CD4-positive, alpha-beta memory T cell (primary cell): Measurements from ENCODE around the gene LIMK1. TPM values are rescaled to one million over a fixed set of nuclear protein-coding genes. Genes with fewer than 3 reads are reported as not detected.
"Not testable (repeated sequence)": the region's sequence is repeated elsewhere in the genome, so short reads cannot be mapped to it uniquely, and the experiment has no call there.

Experiments
- CTCF ChIA-PET: fragments of 350-600 bp; sonication (Branson Sonifier 250); formaldehyde crosslinking; loops from one replicate; lab custom pipeline; 2021; ENCODE audit warnings: inconsistent platforms; ENCODE audit not compliant: partially characterized antibody; lab: Charles Lee
- POLR2A ChIA-PET: fragments of 350-600 bp; sonication (Branson Sonifier 250); formaldehyde crosslinking; loops from one replicate; lab custom pipeline; 2021; ENCODE audit not compliant: partially characterized antibody; lab: Charles Lee
- DNase-seq, 5 donors: peaks; one replicate each; pipeline versions ENCODE4 v3.0.0 to v3.0.0-alpha.2; 2020 to 2022; ENCODE audit warnings: mixed read lengths in 1 of 5
- H3K27ac ChIP-seq: one replicate; pipeline ENCODE4 v1.7.0; 2013; ENCODE audit warnings: low read depth, low read length
- H3K27me3 ChIP-seq: 2 replicates; pipeline ENCODE4 v1.7.0; 2013; ENCODE audit warnings: mild to moderate bottlenecking, low read length, moderate library complexity; ENCODE audit not compliant: insufficient read depth
- H3K36me3 ChIP-seq: 2 replicates; pipeline ENCODE4 v1.7.0; 2013; ENCODE audit warnings: mild to moderate bottlenecking, low read length, moderate library complexity; ENCODE audit not compliant: insufficient read depth
- H3K4me1 ChIP-seq: 2 replicates; pipeline ENCODE4 v1.7.0; 2013; ENCODE audit warnings: mild to moderate bottlenecking, low read length, moderate library complexity; ENCODE audit not compliant: insufficient read depth
- H3K4me3 ChIP-seq, 2 donors: one replicate each; pipeline ENCODE4 v1.7.0; 2013; ENCODE audit warnings: low read length in 2 of 2, mild to moderate bottlenecking in 1 of 2
- H3K9me3 ChIP-seq, 2 donors: one replicate each; pipeline ENCODE4 v1.7.0; 2013; ENCODE audit warnings: low read length in 2 of 2, control low read depth in 1 of 2; ENCODE audit not compliant: control insufficient read depth in 1 of 2
- H3K27ac Mint-ChIP-seq, 7 donors: one replicate each; pipeline ENCODE4 v1.8.0; 2020 to 2021; ENCODE audit warnings: mixed read lengths in 7 of 7, mild to moderate bottlenecking in 6 of 7, inconsistent platforms in 3 of 7, moderate library complexity in 3 of 7
- H3K27me3 Mint-ChIP-seq, 2 donors: one replicate each; pipeline ENCODE4 v1.8.0; 2020 to 2021; ENCODE audit warnings: mixed read lengths in 2 of 2
- H3K36me3 Mint-ChIP-seq, 2 donors: one replicate each; pipeline ENCODE4 v1.8.0; 2020 to 2021; ENCODE audit warnings: mixed read lengths in 2 of 2, inconsistent platforms in 1 of 2, mild to moderate bottlenecking in 1 of 2
- H3K4me1 Mint-ChIP-seq, 4 donors: one replicate each; pipeline ENCODE4 v1.8.0; 2020 to 2021; ENCODE audit warnings: mixed read lengths in 4 of 4, mild to moderate bottlenecking in 1 of 4
- H3K4me3 Mint-ChIP-seq, 8 donors: one replicate each; pipeline ENCODE4 v1.8.0; 2020 to 2021; ENCODE audit warnings: mixed read lengths in 8 of 8, mild to moderate bottlenecking in 7 of 8, moderate library complexity in 6 of 8, inconsistent platforms in 3 of 8
- H3K9me3 Mint-ChIP-seq, 8 donors: one replicate each; pipeline ENCODE4 v1.8.0; 2020 to 2021; ENCODE audit warnings: mixed read lengths in 8 of 8, mild to moderate bottlenecking in 5 of 8, inconsistent platforms in 3 of 8, moderate library complexity in 1 of 8
- intact Hi-C: fragments of 100-400 bp; cut with micrococcal nuclease; formaldehyde crosslinking; loops from one replicate; pipeline ENCODE4 v1.15.1; 2023
- polyA plus RNA-seq, 2 donors: library from polyadenylated mRNA; unstranded; fragments of 300-500 nt; fragmentation: Illumina TruSeq; gene quantifications; one replicate each; pipeline ENCODE4 v1.2.3, GENCODE V29; 2021
- total RNA-seq, 2 experiments: library from RNA; stranded (reverse); gene quantifications; one replicate each; pipeline ENCODE4 v1.2.3, GENCODE V29; 2021

The LIMK1 gene
- total and polyA plus RNA-seq, 4 experiments from 2014 or later: 0.42 to 15.1 (median 9.1) TPM

DNA sequence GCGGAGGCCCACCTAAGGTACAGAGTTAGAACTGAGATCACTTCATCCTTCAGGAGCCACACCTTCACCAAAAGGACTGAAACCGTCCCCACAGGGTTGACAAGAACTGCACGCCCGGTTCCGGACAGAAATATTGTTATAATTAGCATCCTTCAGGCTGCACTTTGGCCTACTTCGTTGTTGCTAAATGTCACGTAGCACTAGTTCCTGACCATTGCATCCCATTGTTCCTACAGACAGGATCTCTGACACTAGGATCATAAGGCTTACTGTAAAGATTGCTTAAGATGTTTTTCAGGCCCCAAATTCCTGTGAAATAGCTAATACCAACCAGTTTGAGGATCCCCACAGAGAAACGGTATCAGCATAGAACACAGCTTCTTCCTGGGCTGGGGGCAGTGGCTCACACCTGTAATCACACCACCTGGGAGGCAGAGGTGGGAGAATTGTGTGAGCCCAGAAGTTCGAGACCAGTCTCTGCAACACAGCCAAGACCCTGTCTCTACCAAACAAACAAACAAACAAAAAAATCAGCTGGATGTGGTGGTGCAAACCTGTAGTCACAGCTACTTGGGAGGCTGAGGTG, 72.3 kb downstream of the LIMK1 start:
- no peaks in the 10 kb centered on the region for H3K4me1 ChIP-seq
- Mint-ChIP-seq H3K4me1 (no peaks in the 10 kb centered on the region), H3K9me3 (no peaks in the 10 kb centered on the region), H3K36me3 (no peaks in the 10 kb centered on the region), H3K27me3 (peaks cover 0 to 3% of the 10 kb centered on the region in 2 donors), H3K27ac (no peak overlapping the region), H3K4me3 (no peak overlapping the region)
- intact Hi-C loops: no loop called here
- H3K27ac ChIP-seq: no peak overlapping the region
- DNase-seq: no peak
- ChIA-PET POLR2A (no interaction called here), CTCF (interaction anchor here (0.6 to 1.7 kb wide), 2 partner anchors 15 to 87 kb away, joined by 3 read pairs; no protein-coding TSS in a partner anchor)
- H3K27me3 ChIP-seq: no peaks in the 10 kb centered on the region
- H3K9me3 ChIP-seq: no peaks in the 10 kb centered on the region
- no peak overlapping the region for H3K4me3 ChIP-seq
- no peaks in the 10 kb centered on the region for H3K36me3 ChIP-seq

DNA sequence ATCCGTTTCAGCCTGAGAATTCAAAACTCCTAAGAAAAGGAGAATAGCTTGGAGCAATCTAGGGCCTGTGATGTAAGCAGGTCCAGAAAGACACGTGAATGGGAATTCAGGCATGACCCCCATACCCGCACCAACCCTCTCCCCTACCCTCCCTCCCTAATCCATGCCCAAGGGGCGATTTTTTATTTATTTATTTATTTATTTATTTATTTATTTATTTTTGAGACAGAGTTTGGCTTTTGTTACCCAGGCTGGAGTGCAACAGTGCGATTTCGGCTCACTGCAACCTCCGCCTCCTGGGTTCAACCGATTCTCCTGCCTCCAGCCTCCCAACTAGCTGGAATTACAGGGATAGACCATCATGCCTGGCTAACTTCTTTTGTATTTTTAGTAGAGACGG, 74.0 kb downstream of the LIMK1 start:
- Mint-ChIP-seq H3K9me3 (no peaks in the 10 kb centered on the region), H3K27ac (no peak overlapping the region), H3K4me1 (no peaks in the 10 kb centered on the region), H3K27me3 (no peaks in the 10 kb centered on the region), H3K4me3 (no peak overlapping the region), H3K36me3 (no peaks in the 10 kb centered on the region)
- no peaks in the 10 kb centered on the region for H3K9me3 ChIP-seq
- no peak for DNase-seq
- intact Hi-C loops: no loop called here
- H3K27ac ChIP-seq: no peak overlapping the region
- no peaks in the 10 kb centered on the region for H3K36me3 ChIP-seq
- no peak overlapping the region for H3K4me3 ChIP-seq
- no peaks in the 10 kb centered on the region for H3K27me3 ChIP-seq
- POLR2A ChIA-PET: no interaction called here
- H3K4me1 ChIP-seq: no peaks in the 10 kb centered on the region
- CTCF ChIA-PET: no interaction called here

DNA sequence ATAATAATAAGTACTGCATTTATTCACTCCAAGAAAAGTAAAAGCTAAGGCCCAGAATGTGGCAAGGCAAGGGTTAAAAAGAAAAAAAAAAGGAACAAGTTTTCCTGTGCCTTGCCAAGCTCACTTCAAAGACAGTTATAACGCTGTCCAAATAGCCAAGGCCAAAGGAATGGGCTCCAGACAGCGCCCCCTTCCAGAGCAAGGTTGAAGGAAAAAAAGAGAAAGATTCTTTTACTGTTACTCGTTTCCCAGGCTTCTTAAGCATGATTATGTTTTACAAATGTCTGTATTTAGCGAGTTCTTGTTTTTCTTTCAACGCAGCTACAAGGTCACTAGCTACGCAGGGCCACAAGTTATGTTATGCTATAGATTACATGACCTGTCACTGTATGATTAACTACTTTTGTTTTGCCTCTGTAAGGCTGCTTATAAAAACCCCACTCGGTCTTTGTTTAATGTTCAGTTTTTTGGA, 81.4 kb downstream of the LIMK1 start:
- Mint-ChIP-seq H3K27ac (no peak overlapping the region), H3K4me1 (no peaks in the 10 kb centered on the region), H3K4me3 (no peak overlapping the region), H3K27me3 (no peaks in the 10 kb centered on the region), H3K9me3 (no peaks in the 10 kb centered on the region), H3K36me3 (no peaks in the 10 kb centered on the region)
- CTCF ChIA-PET: interaction anchor here (1.2 to 1.9 kb wide), 2 partner anchors 17 to 96 kb away, joined by 3 to 4 read pairs; no protein-coding TSS in a partner anchor
- DNase-seq: no peak
- H3K4me3 ChIP-seq: no peak overlapping the region
- POLR2A ChIA-PET: no interaction called here
- H3K27me3 ChIP-seq: no peaks in the 10 kb centered on the region
- intact Hi-C loops: no loop called here
- no peaks in the 10 kb centered on the region for H3K36me3 ChIP-seq
- no peak overlapping the region for H3K27ac ChIP-seq
- no peaks in the 10 kb centered on the region for H3K4me1 ChIP-seq
- H3K9me3 ChIP-seq: no peaks in the 10 kb centered on the region

DNA sequence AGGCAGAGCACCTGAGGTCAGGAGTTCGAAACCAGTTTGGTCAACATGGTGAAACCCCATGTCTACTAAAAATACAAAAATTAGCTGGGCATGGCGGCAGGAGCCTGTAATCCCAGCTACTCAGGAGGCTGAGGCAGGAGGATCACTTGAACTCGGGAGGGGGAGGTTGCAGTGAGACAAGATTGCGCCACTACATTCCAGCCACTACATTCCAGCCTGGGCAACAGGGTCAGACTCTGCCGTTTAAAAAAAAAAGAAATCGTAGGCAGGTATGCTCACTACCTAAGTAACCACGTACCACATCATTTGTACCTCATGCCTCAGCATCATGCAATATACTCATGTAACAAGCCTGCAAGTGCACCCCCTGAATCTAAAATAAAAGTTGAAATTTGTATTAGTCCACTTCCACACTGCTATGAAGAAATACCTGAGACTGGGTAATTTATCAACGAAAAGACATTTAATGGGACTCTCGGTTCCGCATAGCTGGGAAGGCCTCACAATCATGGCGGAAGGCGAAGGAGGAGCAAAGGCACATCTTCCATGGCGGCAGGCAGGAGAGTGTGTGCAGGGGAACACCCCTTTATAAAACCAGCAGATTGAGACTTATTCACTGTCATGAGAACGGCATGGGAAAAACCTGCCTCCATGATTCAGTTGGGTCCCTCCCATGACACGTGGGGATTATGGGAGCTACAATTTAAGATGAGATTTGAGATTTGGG, 82.4 kb downstream of the LIMK1 start:
- no peak overlapping the region for H3K4me3 ChIP-seq
- CTCF ChIA-PET: interaction anchor here (1.9 kb wide), 1 partner anchor 16 kb away, joined by 4 read pairs; no protein-coding TSS in a partner anchor
- H3K27ac Mint-ChIP-seq: no peak overlapping the region

GRCh38 chr7:74167324-74167723, 83.7 kb downstream of the LIMK1 start:
- H3K27me3 ChIP-seq, H3K4me3 Mint-ChIP-seq, H3K4me3 ChIP-seq, H3K9me3 Mint-ChIP-seq, intact Hi-C loops, H3K36me3 Mint-ChIP-seq, POLR2A ChIA-PET, H3K4me1 Mint-ChIP-seq, H3K27me3 Mint-ChIP-seq, H3K4me1 ChIP-seq, H3K27ac ChIP-seq, H3K36me3 ChIP-seq, H3K9me3 ChIP-seq, DNase-seq, H3K27ac Mint-ChIP-seq: not testable (repeated sequence)
- CTCF ChIA-PET: interaction anchor here (0.6 kb wide), 1 partner anchor 16 kb away, joined by 3 read pairs; no protein-coding TSS in a partner anchor

More for the DNA sequence above, 82.4 kb downstream of the LIMK1 start:
- H3K27me3 Mint-ChIP-seq: no peaks in the 10 kb centered on the region
- H3K9me3 Mint-ChIP-seq: no peaks in the 10 kb centered on the region
- no peaks in the 10 kb centered on the region for H3K36me3 Mint-ChIP-seq
- no peaks in the 10 kb centered on the region for H3K9me3 ChIP-seq
- H3K4me1 Mint-ChIP-seq: no peaks in the 10 kb centered on the region
- intact Hi-C loops: no loop called here
- no peaks in the 10 kb centered on the region for H3K4me1 ChIP-seq
- H3K27ac ChIP-seq: no peak overlapping the region
- H3K36me3 ChIP-seq: no peaks in the 10 kb centered on the region
- POLR2A ChIA-PET: interaction anchor here (0.6 kb wide), 1 partner anchor 35 kb away, joined by 4 read pairs; no protein-coding TSS in a partner anchor
- no peak overlapping the region for H3K4me3 Mint-ChIP-seq
- no peak for DNase-seq
- no peaks in the 10 kb centered on the region for H3K27me3 ChIP-seq

Other genes with a start within 250 kb of the LIMK1 start
- 1 to 10 TPM; 6.1 to 7.6 TPM for gene METTL27, start 241.3 kb upstream of the LIMK1 start, total RNA-seq
- gene METTL27, start 241.3 kb upstream of the LIMK1 start, polyA plus RNA-seq: under 1 TPM in 1 of 2 donors, not detected in 1; 0.49 TPM
- gene TMEM270, start 222.6 kb upstream of the LIMK1 start, total RNA-seq: not detected
- gene TMEM270, start 222.6 kb upstream of the LIMK1 start, polyA plus RNA-seq: not detected
- gene ELN, start 55.6 kb upstream of the LIMK1 start, total RNA-seq: not detected
- not detected for gene ELN, start 55.6 kb upstream of the LIMK1 start, polyA plus RNA-seq
- 100 to 1,000 TPM; 167 to 168 TPM for gene EIF4H, start 90.6 kb downstream of the LIMK1 start, total RNA-seq
- gene EIF4H, start 90.6 kb downstream of the LIMK1 start, polyA plus RNA-seq: 100 to 1,000 TPM; 225 to 316 TPM
- 1 to 10 TPM; 2.7 to 2.8 TPM for gene LAT2, start 126.2 kb downstream of the LIMK1 start, total RNA-seq
- gene LAT2, start 126.2 kb downstream of the LIMK1 start, polyA plus RNA-seq: 1 to 10 TPM; 1.6 to 3.6 TPM
- gene RFC2, start 170.6 kb downstream of the LIMK1 start, total RNA-seq: 10 to 100 TPM; 15.7 to 17.7 TPM
- gene RFC2, start 170.6 kb downstream of the LIMK1 start, polyA plus RNA-seq: 10 to 100 TPM; 20.7 to 32.3 TPM
- 1 to 10 TPM; 3.0 to 5.7 TPM for gene CLIP2, start 205.6 kb downstream of the LIMK1 start, total RNA-seq
- gene CLIP2, start 205.6 kb downstream of the LIMK1 start, polyA plus RNA-seq: under 1 TPM; 0.15 to 0.36 TPM